Transverse colon (tissue), 4 donors: ENCODE results near the gene WDFY3. TPM values are rescaled to one million over a fixed set of nuclear protein-coding genes. Genes with fewer than 3 reads are reported as not detected.

Source experiments
- DNase-seq: peaks from one replicate; pipeline ENCODE4 v3.0.0-alpha.2; 2019
- H3K27ac ChIP-seq, 4 donors: fragments of 200-600 bp; sonication (generic); 2 replicates each; pipeline ENCODE4 v1.5.1; 2016 to 2018; ENCODE audit warnings: inconsistent platforms in 4 of 4
- H3K27me3 ChIP-seq: fragments of 200-600 bp; sonication (generic); 2 replicates; pipeline ENCODE4 v1.5.1; 2017; ENCODE audit warnings: inconsistent platforms
- H3K36me3 ChIP-seq, 4 donors: fragments of 200-600 bp; sonication (generic); 2 replicates each; pipeline ENCODE4 v1.5.1; 2017 to 2019; ENCODE audit warnings: inconsistent platforms in 4 of 4
- H3K4me1 ChIP-seq, 4 donors: fragments of 200-600 bp; sonication (generic); 2 replicates each; pipeline ENCODE4 v1.5.1; 2017 to 2020; ENCODE audit warnings: inconsistent platforms in 4 of 4
- H3K4me3 ChIP-seq, 4 donors: fragments of 200-600 bp; sonication (generic); 1 replicate in 1 of 4; 2 replicates in 3 of 4; pipeline versions ENCODE4 v1.5.1 to v1.6.1; 2017 to 2019; ENCODE audit warnings: inconsistent platforms in 4 of 4
- H3K9me3 ChIP-seq, 2 donors: fragments of 200-600 bp; sonication (generic); 2 replicates each; pipeline ENCODE4 v1.5.1; 2017 to 2019; ENCODE audit warnings: inconsistent platforms in 2 of 2
- EP300 ChIP-seq: sonication (generic); formaldehyde crosslinking; IDR thresholded peaks from one replicate; pipeline ENCODE4 v1.6.1; 2017; ENCODE audit warnings: antibody characterized with exemption, low read depth
- POLR2A ChIP-seq: fragments of 450-650 bp; IDR thresholded peaks from one replicate; pipeline ENCODE4 v1.6.1; 2016; ENCODE audit warnings: antibody characterized with exemption, mild to moderate bottlenecking, moderate library complexity
- POLR2AphosphoS5 ChIP-seq, 3 donors: sonication (generic); formaldehyde crosslinking; IDR thresholded peaks; one replicate each; pipeline ENCODE4 v1.6.1; 2016; ENCODE audit warnings: antibody characterized with exemption in 3 of 3
- WGBS, 2 donors: methylation state at CpG; one replicate each; pipeline ENCODE4 v1.1.5; 2018; ENCODE audit warnings: low coverage in 1 of 2; 5-methylcytosine and 5-hydroxymethylcytosine counted together
- in situ Hi-C, 4 donors: fragments of 200-750 bp; cut with MboI; loops; one replicate each; pipeline versions ENCODE4 v1.15.0 to v1.15.1; 2017; ENCODE audit warnings: low sequenced_read_pairs in 3 of 4, low pct_ligation_motif_present in 1 of 4, low pct_unique_long_range_greater_than_20kb in 1 of 4
- intact Hi-C: fragments of 100-400 bp; cut with DNase I; formaldehyde crosslinking; loops from one replicate; pipeline ENCODE4 v1.15.1; 2023; ENCODE audit warnings: low total_unique reads
- total RNA-seq, 4 donors: library from RNA; depleted of rRNA; stranded (reverse); fragments of >200 nt; gene quantifications; one replicate each; pipeline ENCODE4 v1.1.0, GENCODE V29; 2016
- TF ChIP-seq, protein P1 (sequence below), 5 experiments: fragments of 200-600 bp in 3 of 5; fragments of 450-650 bp in 2 of 5; sonication (generic) in 3 of 5; IDR thresholded peaks; 1 replicate in 2 of 5; 2 replicates in 3 of 5; pipeline ENCODE4 v1.5.1; 2016 to 2017; ENCODE audit warnings: antibody characterized with exemption in 5 of 5, inconsistent platforms in 3 of 5, mild to moderate bottlenecking in 2 of 5, moderate library complexity in 1 of 5

WDFY3 gene
- total RNA-seq, 4 donors from 2014 or later = 58.8 to 449 (median 69.2) TPM

GRCh38 chr4:84995386-84995785 lies 28.9 kb upstream of the WDFY3 start:
- Histone ChIP-seq H3K27me3 (no peaks in the 10 kb centered on the region), H3K9me3 (no peaks in the 10 kb centered on the region), H3K4me1 (no peaks in the 10 kb centered on the region), H3K36me3 (no peaks in the 10 kb centered on the region), H3K4me3 (no peak overlapping the region), H3K27ac (no peak overlapping the region)
- in situ Hi-C loops = no loop called here
- 90 to 96% methylated on average over 2 to 3 of the region's 3 CpGs for WGBS, 2 donors
- DNase-seq = no peak
- intact Hi-C loops = no loop called here
- no peak for TF ChIP-seq POLR2AphosphoS5 (IDR thresholded peaks at IDR 0.05)
- TF ChIP-seq, protein P1, sequence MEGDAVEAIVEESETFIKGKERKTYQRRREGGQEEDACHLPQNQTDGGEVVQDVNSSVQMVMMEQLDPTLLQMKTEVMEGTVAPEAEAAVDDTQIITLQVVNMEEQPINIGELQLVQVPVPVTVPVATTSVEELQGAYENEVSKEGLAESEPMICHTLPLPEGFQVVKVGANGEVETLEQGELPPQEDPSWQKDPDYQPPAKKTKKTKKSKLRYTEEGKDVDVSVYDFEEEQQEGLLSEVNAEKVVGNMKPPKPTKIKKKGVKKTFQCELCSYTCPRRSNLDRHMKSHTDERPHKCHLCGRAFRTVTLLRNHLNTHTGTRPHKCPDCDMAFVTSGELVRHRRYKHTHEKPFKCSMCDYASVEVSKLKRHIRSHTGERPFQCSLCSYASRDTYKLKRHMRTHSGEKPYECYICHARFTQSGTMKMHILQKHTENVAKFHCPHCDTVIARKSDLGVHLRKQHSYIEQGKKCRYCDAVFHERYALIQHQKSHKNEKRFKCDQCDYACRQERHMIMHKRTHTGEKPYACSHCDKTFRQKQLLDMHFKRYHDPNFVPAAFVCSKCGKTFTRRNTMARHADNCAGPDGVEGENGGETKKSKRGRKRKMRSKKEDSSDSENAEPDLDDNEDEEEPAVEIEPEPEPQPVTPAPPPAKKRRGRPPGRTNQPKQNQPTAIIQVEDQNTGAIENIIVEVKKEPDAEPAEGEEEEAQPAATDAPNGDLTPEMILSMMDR (IDR thresholded peaks at IDR 0.05) = no peak
- TF ChIP-seq EP300 = no peak
- no peak for TF ChIP-seq POLR2A

DNA sequence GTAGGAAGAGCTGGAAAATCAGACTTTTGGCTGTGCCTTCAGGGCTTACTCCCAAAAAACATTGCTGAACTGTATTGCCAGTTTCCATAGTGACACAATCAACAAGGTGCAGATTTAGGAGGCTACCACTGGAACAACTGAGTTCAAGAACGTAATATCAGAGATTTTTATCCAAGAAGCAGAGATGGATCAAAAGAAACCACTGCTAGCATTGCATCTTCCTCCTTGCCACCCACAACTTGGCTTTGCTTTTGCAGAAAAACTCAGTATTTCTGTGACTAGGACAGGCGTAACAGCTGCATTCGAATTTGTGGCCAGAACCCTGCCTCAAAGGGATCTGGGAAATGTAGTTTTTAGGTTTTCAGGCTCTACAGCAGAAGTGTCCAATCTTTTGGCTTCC lies 27.8 kb upstream of the WDFY3 start:
- WGBS, 2 donors = 35 to 43% methylated on average over 1 to 3 of the region's 3 CpGs

GRCh38 chr4:84985952-84986351 lies 19.5 kb upstream of the WDFY3 start:
- no peak overlapping the region for H3K4me3 ChIP-seq
- H3K36me3 ChIP-seq = no peaks in the 10 kb centered on the region
- H3K27me3 ChIP-seq = no peaks in the 10 kb centered on the region
- in situ Hi-C loops (no loop called here), intact Hi-C loops (no loop called here)
- peaks cover 0 to 3% of the 10 kb centered on the region in 2 donors for H3K9me3 ChIP-seq
- DNase-seq = no peak
- no peaks in the 10 kb centered on the region for H3K4me1 ChIP-seq
- 95 to 97% methylated on average over 2 of the region's 2 CpGs for WGBS, 2 donors
- TF ChIP-seq EP300 (no peak), POLR2A (no peak), POLR2AphosphoS5 (IDR thresholded peaks at IDR 0.05) (no peak)
- TF ChIP-seq, protein P1 (IDR thresholded peaks at IDR 0.05) = no peak
- no peak overlapping the region for H3K27ac ChIP-seq

More for the DNA sequence above, 27.8 kb upstream of the WDFY3 start:
- H3K4me3 ChIP-seq = no peak overlapping the region
- TF ChIP-seq EP300 = no peak
- TF ChIP-seq POLR2AphosphoS5 (IDR thresholded peaks at IDR 0.05) = no peak
- TF ChIP-seq, protein P1 (IDR thresholded peaks at IDR 0.05) = no peak
- TF ChIP-seq POLR2A = no peak
- H3K4me1 ChIP-seq = no peaks in the 10 kb centered on the region
- intact Hi-C loops = no loop called here
- H3K36me3 ChIP-seq = no peaks in the 10 kb centered on the region
- H3K27ac ChIP-seq = no peak overlapping the region
- in situ Hi-C loops = no loop called here
- H3K9me3 ChIP-seq = no peaks in the 10 kb centered on the region
- no peaks in the 10 kb centered on the region for H3K27me3 ChIP-seq
- no peak for DNase-seq

GRCh38 chr4:84977396-84977795 lies 10.9 kb upstream of the WDFY3 start:
- H3K27me3 ChIP-seq = no peaks in the 10 kb centered on the region
- H3K4me3 ChIP-seq = no peak overlapping the region
- TF ChIP-seq POLR2A (no peak), EP300 (no peak), POLR2AphosphoS5 (IDR thresholded peaks at IDR 0.05) (no peak)
- TF ChIP-seq, protein P1 (IDR thresholded peaks at IDR 0.05) = no peak
- in situ Hi-C loops (loop anchor here in 3 of 4 donors (10.0 kb wide), 2 partner anchors 223 to 233 kb away; no protein-coding TSS in a partner anchor), intact Hi-C loops (no loop called here)
- no peaks in the 10 kb centered on the region for H3K9me3 ChIP-seq
- H3K27ac ChIP-seq = no peak overlapping the region
- H3K4me1 ChIP-seq = no peaks in the 10 kb centered on the region
- H3K36me3 ChIP-seq = no peaks in the 10 kb centered on the region
- no peak for DNase-seq
